Measurements from ENCODE around the gene MCTP2.

Gene MCTP2

GRCh38 chr15:94532226-94532625 is 300.9 kb downstream of the MCTP2 start:
- no peak for DNase-seq (ENCODE audit: low spot score)
